HCT116 (cell line): ENCODE data around the gene DEPDC5. TPM values are rescaled to one million over a fixed set of nuclear protein-coding genes. Genes with fewer than 3 reads are reported as not detected.

Source experiments
- ATAC-seq: fragments of 200-7000 bp; cut with Tn5 transposase; 2 replicates; pipeline ENCODE4 v1.9.1; 2020; ENCODE audit warnings: mild to moderate bottlenecking, moderate library complexity
- BruUV-seq: library from RNA; stranded (reverse); fragments of 400-500 nt; replicated peaks from 2 replicates; lab custom pipeline; 2021; lab: Mats Ljungman, UMichigan
- CTCF ChIA-PET: fragments of 300-600 bp; sonication (Branson Sonifier 250); formaldehyde crosslinking; loops from one replicate; lab custom pipeline; 2021; ENCODE audit warnings: antibody characterized with exemption; lab: Charles Lee
- POLR2A ChIA-PET: fragments of 300-600, 350-600 bp; sonication (Branson Sonifier 250); formaldehyde crosslinking; loops from one replicate; lab custom pipeline; 2021; ENCODE audit warnings: antibody characterized with exemption; lab: Charles Lee
- RAD21 ChIA-PET, 2 experiments: fragments of 300-600 bp; sonication (Branson Sonifier 250); formaldehyde crosslinking; loops; one replicate each; lab custom pipeline; 2023; ENCODE audit warnings: low total read pairs in 2 of 2; ENCODE audit not compliant: uncharacterized antibody in 2 of 2, unreplicated experiment in 2 of 2, low non-redundant PET in 1 of 2; lab: Charles Lee
- DNase-seq: peaks from one replicate; pipeline ENCODE4 v3.0.0-alpha.2; 2010; ENCODE audit warnings: low read depth, low spot score
- H2AFZ ChIP-seq: fragments of 200-600 bp; shearing (Covaris generic), sonication (generic); 2 replicates; pipeline ENCODE4 v1.6.1; 2017; ENCODE audit warnings: low read depth, mixed run types, mixed read lengths, antibody characterized with exemption, low read length; ENCODE audit not compliant: poor library complexity, severe bottlenecking
- H3K27ac ChIP-seq: 2 replicates; pipeline ENCODE4 v1.5.1; 2012; ENCODE audit warnings: low read depth, low read length
- H3K27me3 ChIP-seq: fragments of 200-600 bp; sonication (generic); 2 replicates; pipeline ENCODE4 v1.6.1; 2016; ENCODE audit warnings: mixed run types, low read length, mixed read lengths; ENCODE audit not compliant: insufficient read depth
- H3K36me3 ChIP-seq, 2 experiments: fragments of 200-500 bp in 1 of 2; fragments of 200-600 bp in 1 of 2; sonication (Bioruptor generic) in 1 of 2; sonication (generic) in 1 of 2; 2 replicates each; pipeline versions ENCODE4 v1.5.1 to v1.6.1; 2014 to 2016; ENCODE audit warnings: low read length in 2 of 2, inconsistent platforms in 1 of 2, mixed read lengths in 1 of 2, mixed run types in 1 of 2; ENCODE audit not compliant: insufficient read depth in 2 of 2, control insufficient read depth in 1 of 2
- H3K4me1 ChIP-seq, 2 experiments: fragments of 200-600 bp in 1 of 2; sonication (generic) in 1 of 2; 2 replicates each; pipeline versions ENCODE4 v1.5.1 to v1.6.1; 2012 to 2017; ENCODE audit warnings: low read length in 2 of 2, inconsistent platforms in 1 of 2, mild to moderate bottlenecking in 1 of 2, mixed read lengths in 1 of 2, mixed run types in 1 of 2, moderate library complexity in 1 of 2; ENCODE audit not compliant: insufficient read depth in 2 of 2, control insufficient read depth in 1 of 2
- H3K4me2 ChIP-seq: fragments of 200-600 bp; sonication (generic); 2 replicates; pipeline ENCODE4 v1.6.1; 2017; ENCODE audit warnings: mixed run types, low read length, mixed read lengths
- H3K4me3 ChIP-seq, 2 experiments: fragments of 200-600 bp in 1 of 2; sonication (generic) in 1 of 2; replicated peaks in 1 of 2; 2 replicates each; pipeline ENCODE4 v1.5.1; 2011 to 2016; ENCODE audit warnings: low read length in 2 of 2, control low read depth in 1 of 2, low read depth in 1 of 2, mild to moderate bottlenecking in 1 of 2, mixed read lengths in 1 of 2, mixed run types in 1 of 2
- H3K79me2 ChIP-seq: fragments of 200-600 bp; sonication (generic); 2 replicates; pipeline ENCODE4 v1.6.1; 2017; ENCODE audit warnings: mild to moderate bottlenecking, mixed run types, low read length, moderate library complexity, mixed read lengths; ENCODE audit not compliant: insufficient read depth
- H3K9ac ChIP-seq: fragments of 200-600 bp; sonication (generic); 2 replicates; pipeline ENCODE4 v1.6.1; 2016; ENCODE audit warnings: low read length, mixed read lengths
- H3K9me2 ChIP-seq: fragments of 200-600 bp; sonication (generic), shearing (Covaris generic); 2 replicates; pipeline ENCODE4 v1.6.1; 2017; ENCODE audit warnings: mixed run types, mild to moderate bottlenecking, moderate library complexity; ENCODE audit not compliant: insufficient read depth
- H3K9me3 ChIP-seq, 2 experiments: fragments of 200-500 bp in 1 of 2; fragments of 200-600 bp in 1 of 2; sonication (Bioruptor generic) in 1 of 2; sonication (generic) in 1 of 2; 2 replicates each; pipeline ENCODE4 v1.6.1; 2014 to 2017; ENCODE audit warnings: low read length in 2 of 2, mixed read lengths in 2 of 2, inconsistent platforms in 1 of 2, low read depth in 1 of 2, mild to moderate bottlenecking in 1 of 2, mixed run types in 1 of 2, moderate library complexity in 1 of 2; ENCODE audit not compliant: control insufficient read depth in 1 of 2, insufficient read depth in 1 of 2
- H4K20me1 ChIP-seq: fragments of 200-600 bp; sonication (generic), shearing (Covaris generic); 2 replicates; pipeline ENCODE4 v1.6.1; 2017; ENCODE audit warnings: mixed run types, mild to moderate bottlenecking, moderate library complexity; ENCODE audit not compliant: insufficient read depth
- ATF3 ChIP-seq: IDR thresholded peaks from 2 replicates; pipeline ENCODE4 v1.6.1; 2012
- CBX3 ChIP-seq: IDR thresholded peaks from 2 replicates; pipeline ENCODE4 v1.6.1; 2012; ENCODE audit warnings: low read depth
- EZH2 ChIP-seq: fragments of 200-600 bp; sonication (generic); IDR thresholded peaks from 2 replicates; pipeline ENCODE4 v1.6.1; 2017; ENCODE audit warnings: antibody characterized with exemption, mixed run types
- EZH2phosphoT487 ChIP-seq: fragments of 200-600 bp; IDR thresholded peaks from 2 replicates; pipeline ENCODE4 v1.6.1; 2018; ENCODE audit warnings: antibody characterized with exemption, borderline replicate concordance
- POLR2AphosphoS5 ChIP-seq: IDR thresholded peaks from 2 replicates; pipeline ENCODE4 v1.6.1; 2011; ENCODE audit warnings: mild to moderate bottlenecking, low read depth, low read length, moderate library complexity
- REST ChIP-seq: IDR thresholded peaks from 2 replicates; pipeline ENCODE4 v1.6.1; 2012; ENCODE audit warnings: low read depth
- SIN3A ChIP-seq: IDR thresholded peaks from 2 replicates; pipeline ENCODE4 v1.6.1; 2012; ENCODE audit warnings: low read depth
- YY1 ChIP-seq: IDR thresholded peaks from 2 replicates; pipeline ENCODE4 v1.6.1; 2011; ENCODE audit warnings: low read length, low read depth, moderate library complexity, mild to moderate bottlenecking; ENCODE audit not compliant: insufficient replicate concordance; ENCODE audit errors: extremely low read depth
- ZBTB33 ChIP-seq: IDR thresholded peaks from 2 replicates; pipeline ENCODE4 v1.6.1; 2011; ENCODE audit warnings: mild to moderate bottlenecking, low read length, moderate library complexity; ENCODE audit not compliant: insufficient replicate concordance; ENCODE audit errors: extremely low read depth
- ZFX ChIP-seq: fragments of 450-650 bp; IDR thresholded peaks from 2 replicates; pipeline ENCODE4 v1.6.1; 2017
- ZNF274 ChIP-seq: fragments of 200-500 bp; sonication (Bioruptor generic); IDR thresholded peaks from 2 replicates; pipeline ENCODE4 v1.6.1; 2014; ENCODE audit warnings: mild to moderate bottlenecking, low read depth, low read length, inconsistent platforms
- intact Hi-C: fragments of 100-400 bp; cut with micrococcal nuclease; formaldehyde crosslinking; loops from 2 replicates; pipeline ENCODE4 v1.10.0; 2022
- total RNA-seq: library from RNA; stranded (reverse); gene quantifications from one replicate; pipeline ENCODE4 v1.2.1, GENCODE V29; 2021; ENCODE audit not compliant: unreplicated experiment

Gene DEPDC5
- total RNA-seq, 1 experiment from 2014 or later, result 35.0 TPM

- no peaks in the 10 kb centered on the region for H3K9me3 ChIP-seq
- CTCF ChIA-PET, result no interaction called here
- no peaks in the 10 kb centered on the region for H3K9me2 ChIP-seq
- DNase-seq, result no peak
- no peaks in the 10 kb centered on the region for H3K79me2 ChIP-seq
- H4K20me1 ChIP-seq, result no peaks in the 10 kb centered on the region
- no peak overlapping the region for H3K4me2 ChIP-seq
- POLR2A ChIA-PET, result no interaction called here
- RAD21 ChIA-PET, result no interaction called here
- no peak overlapping the region for H3K27ac ChIP-seq
- peaks cover 11 to 14% of the 10 kb centered on the region in 2 experiments; a peak in 3 of 4 replicates for H3K36me3 ChIP-seq
- H3K4me3 ChIP-seq, result no peak overlapping the region
- no TSS peak for BruUV-seq
- no peaks in the 10 kb centered on the region for H3K27me3 ChIP-seq
- TF ChIP-seq REST, result no peak
- TF ChIP-seq POLR2AphosphoS5, result no peak
- no peak for TF ChIP-seq ATF3
- TF ChIP-seq ZNF274, result no peak
- TF ChIP-seq ZFX, result no peak
- TF ChIP-seq, all 23 proteins: peak for 0
- H3K9ac ChIP-seq, result no peak overlapping the region
- no peaks in the 10 kb centered on the region for H3K4me1 ChIP-seq
- no peak overlapping the region for H2AFZ ChIP-seq
- ATAC-seq, result no peak
- intact Hi-C loops, result no loop called here
Measured at GRCh38 chr22:31892080-31892433, 138.2 kb downstream of the DEPDC5 start.

GRCh38 chr22:31893460-31893859 lies 139.6 kb downstream of the DEPDC5 start:
- Histone ChIP-seq H3K4me2 (no peak overlapping the region), H2AFZ (no peak overlapping the region), H3K27me3 (no peaks in the 10 kb centered on the region), H3K9ac (no peak overlapping the region), H3K27ac (no peak overlapping the region), H3K9me2 (no peaks in the 10 kb centered on the region), H3K4me1 (no peaks in the 10 kb centered on the region), H3K4me3 (no peak overlapping the region), H3K79me2 (no peaks in the 10 kb centered on the region), H3K36me3 (peaks cover 15% of the 10 kb centered on the region in 2 experiments; a peak in 3 of 4 replicates), H3K9me3 (no peaks in the 10 kb centered on the region), H4K20me1 (no peaks in the 10 kb centered on the region)
- DNase-seq (no peak), ATAC-seq (no peak)
- ChIA-PET RAD21 (no interaction called here), POLR2A (no interaction called here), CTCF (no interaction called here)
- BruUV-seq, result no TSS peak
- intact Hi-C loops, result no loop called here
- no peak for TF ChIP-seq POLR2AphosphoS5
- TF ChIP-seq CBX3, result no peak
- no peak for TF ChIP-seq EZH2phosphoT487
- TF ChIP-seq SIN3A, result no peak
- TF ChIP-seq YY1, result no peak
- TF ChIP-seq ATF3, result no peak
- TF ChIP-seq EZH2, result no peak
- TF ChIP-seq ZBTB33, result no peak
